Nephron progenitor cell (in vitro differentiated cells): ENCODE data around the gene OLFML2A.

Experiments
- DNase-seq: peaks from one replicate; pipeline ENCODE4 v3.0.0; 2021
- H3K27ac Mint-ChIP-seq: 2 replicates; pipeline ENCODE4 v1.8.0; 2021; ENCODE audit warnings: mild to moderate bottlenecking, moderate library complexity, mixed read lengths
- H3K27me3 Mint-ChIP-seq: 2 replicates; pipeline ENCODE4 v1.8.0; 2021; ENCODE audit warnings: mild to moderate bottlenecking, low read depth, mixed read lengths; ENCODE audit not compliant: poor library complexity
- H3K36me3 Mint-ChIP-seq: 2 replicates; pipeline ENCODE4 v1.8.0; 2021; ENCODE audit warnings: low read depth, mixed read lengths
- H3K4me1 Mint-ChIP-seq: 2 replicates; pipeline ENCODE4 v1.8.0; 2021; ENCODE audit warnings: mixed read lengths
- H3K4me3 Mint-ChIP-seq: 2 replicates; pipeline ENCODE4 v1.8.0; 2021; ENCODE audit warnings: mild to moderate bottlenecking, moderate library complexity, mixed read lengths
- H3K9me3 Mint-ChIP-seq: 2 replicates; pipeline ENCODE4 v1.8.0; 2021; ENCODE audit warnings: mild to moderate bottlenecking, moderate library complexity, mixed read lengths
- CTCF ChIP-seq: fragments of 200-600 bp; sonication (generic); IDR thresholded peaks from 2 replicates; pipeline ENCODE4 v1.5.0; 2021; ENCODE audit warnings: antibody characterized with exemption

OLFML2A gene

GRCh38 chr9:124766815-124767554, 9.9 kb upstream of the OLFML2A start:
- peaks cover 12% of the 10 kb centered on the region for H3K36me3 Mint-ChIP-seq
- DNase-seq: no peak
- peaks cover 73% of the 10 kb centered on the region for H3K4me1 Mint-ChIP-seq
- peak; percentile 20 for TF ChIP-seq CTCF
- peaks cover 9% of the 10 kb centered on the region for H3K9me3 Mint-ChIP-seq
- peak overlapping the region; percentile 44 for H3K27ac Mint-ChIP-seq
- H3K27me3 Mint-ChIP-seq: no peaks in the 10 kb centered on the region
- H3K4me3 Mint-ChIP-seq: peak overlapping the region; percentile 91

GRCh38 chr9:124767821-124768220, 9.1 kb upstream of the OLFML2A start:
- H3K4me1 Mint-ChIP-seq: peaks cover 74% of the 10 kb centered on the region
- TF ChIP-seq CTCF: no peak
- H3K4me3 Mint-ChIP-seq: peak overlapping the region; percentile 91
- peaks cover 6% of the 10 kb centered on the region for H3K36me3 Mint-ChIP-seq
- DNase-seq: no peak
- peaks cover 4% of the 10 kb centered on the region for H3K27me3 Mint-ChIP-seq
- peaks cover 3% of the 10 kb centered on the region for H3K9me3 Mint-ChIP-seq
- no peak overlapping the region for H3K27ac Mint-ChIP-seq

GRCh38 chr9:124768334-124768733, 8.6 kb upstream of the OLFML2A start:
- H3K27me3 Mint-ChIP-seq: peaks cover 4% of the 10 kb centered on the region
- TF ChIP-seq CTCF: no peak
- no peak for DNase-seq
- peaks cover 69% of the 10 kb centered on the region for H3K4me1 Mint-ChIP-seq
- peaks cover under 1% of the 10 kb centered on the region for H3K36me3 Mint-ChIP-seq
- no peaks in the 10 kb centered on the region for H3K9me3 Mint-ChIP-seq
- H3K27ac Mint-ChIP-seq: no peak overlapping the region
- H3K4me3 Mint-ChIP-seq: peak overlapping the region; percentile 91

GRCh38 chr9:124768750-124769548, 8.0 kb upstream of the OLFML2A start:
- no peak for DNase-seq
- H3K9me3 Mint-ChIP-seq: no peaks in the 10 kb centered on the region
- TF ChIP-seq CTCF: no peak
- peaks cover 4% of the 10 kb centered on the region for H3K27me3 Mint-ChIP-seq
- no peaks in the 10 kb centered on the region for H3K36me3 Mint-ChIP-seq
- peak overlapping the region; percentile 91 for H3K4me3 Mint-ChIP-seq
- peaks cover 65% of the 10 kb centered on the region for H3K4me1 Mint-ChIP-seq
- H3K27ac Mint-ChIP-seq: peak overlapping the region; percentile 87

GRCh38 chr9:124769549-124770358, 7.2 kb upstream of the OLFML2A start:
- TF ChIP-seq CTCF: no peak
- Mint-ChIP-seq H3K27ac (peak overlapping the region; percentile 99), H3K4me1 (peaks cover 57% of the 10 kb centered on the region)

More at GRCh38 chr9:124769549-124770358, 7.2 kb upstream of the OLFML2A start:
- peak overlapping the region; percentile 91 for H3K4me3 Mint-ChIP-seq
- H3K36me3 Mint-ChIP-seq: no peaks in the 10 kb centered on the region
- peaks cover 11% of the 10 kb centered on the region for H3K27me3 Mint-ChIP-seq
- DNase-seq: peak; percentile 69
- no peaks in the 10 kb centered on the region for H3K9me3 Mint-ChIP-seq
